ENCODE results near the gene DBF4.
"Not testable (repeated sequence)": the region's sequence is repeated elsewhere in the genome, so short reads cannot be mapped to it uniquely, and the experiment has no call there.

DBF4 gene

DNA sequence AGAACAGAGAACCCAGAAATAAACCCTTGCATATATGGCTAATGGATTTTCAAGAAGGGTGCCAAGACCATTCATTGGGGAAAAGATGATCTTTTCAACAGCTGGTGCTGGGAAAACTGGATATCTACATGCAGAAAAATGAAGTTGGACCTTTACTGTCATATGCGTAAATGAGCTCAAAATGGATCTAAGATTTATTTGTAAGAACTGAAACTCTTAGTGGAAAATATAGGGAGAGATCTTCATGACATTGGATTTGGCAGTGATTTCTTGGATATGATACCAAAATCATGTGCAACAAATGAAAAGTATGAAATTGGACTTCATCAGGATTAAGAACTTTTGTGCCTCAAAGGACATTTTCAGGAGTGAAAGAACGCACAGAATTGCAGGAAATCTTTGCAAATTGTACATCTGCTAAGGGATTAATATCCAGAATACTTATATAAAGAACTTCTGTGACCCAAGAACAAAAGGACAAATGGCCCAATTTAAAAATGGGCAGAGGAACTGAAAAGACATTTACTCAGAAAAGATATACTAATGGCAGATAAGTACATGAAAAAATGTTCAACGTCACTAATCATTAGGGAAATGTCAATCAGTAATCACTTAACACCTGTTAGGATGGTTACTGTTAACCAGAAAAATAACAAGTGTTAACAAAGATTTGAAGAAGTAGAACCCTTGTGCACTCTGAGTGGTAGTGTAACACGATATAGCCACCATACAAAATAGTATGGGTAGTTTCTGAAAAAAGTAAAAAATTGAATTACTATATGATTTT is 6.1 kb downstream of the DBF4 start:
- no peak for DNase-seq

DNA sequence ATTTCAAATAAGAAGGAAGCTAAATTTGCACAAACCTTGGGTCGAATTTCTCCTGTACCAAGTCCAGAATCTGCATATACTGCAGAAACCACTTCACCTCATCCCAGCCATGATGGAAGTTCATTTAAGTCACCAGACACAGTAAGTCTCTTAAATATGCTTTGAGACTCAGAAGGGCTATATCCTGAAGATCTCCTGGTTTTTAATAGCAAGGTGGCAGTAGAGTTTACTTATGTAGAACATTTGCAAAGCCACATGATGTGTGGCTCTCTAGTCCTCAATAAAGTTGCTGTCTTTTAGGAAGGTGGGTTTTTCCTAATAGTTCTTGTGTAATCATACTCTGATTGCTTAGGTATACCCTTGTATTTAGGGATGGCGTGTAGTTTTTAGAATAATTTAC is 8.7 kb downstream of the DBF4 start:
- no peak for DNase-seq

DNA sequence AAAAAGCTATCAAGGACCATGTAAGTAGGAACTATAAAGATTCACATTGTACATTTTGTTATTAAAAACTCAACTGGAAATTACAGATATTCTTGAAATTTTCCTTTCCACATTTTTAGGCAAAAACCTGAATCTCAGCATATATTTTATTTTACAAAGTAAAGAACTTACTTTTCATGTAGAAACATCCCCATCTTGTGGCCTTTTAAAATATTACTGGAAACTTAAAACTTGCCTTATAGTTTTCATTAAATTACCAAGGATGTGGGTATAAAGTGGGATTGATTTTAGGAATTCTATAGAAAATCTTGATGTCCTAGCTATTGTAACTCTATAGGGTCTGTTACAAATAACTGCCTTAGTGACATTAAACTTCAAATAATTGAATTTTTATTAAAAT is 10.6 kb downstream of the DBF4 start:
- DNase-seq, result peak; percentile 55 to 81 (median 79)

DNA sequence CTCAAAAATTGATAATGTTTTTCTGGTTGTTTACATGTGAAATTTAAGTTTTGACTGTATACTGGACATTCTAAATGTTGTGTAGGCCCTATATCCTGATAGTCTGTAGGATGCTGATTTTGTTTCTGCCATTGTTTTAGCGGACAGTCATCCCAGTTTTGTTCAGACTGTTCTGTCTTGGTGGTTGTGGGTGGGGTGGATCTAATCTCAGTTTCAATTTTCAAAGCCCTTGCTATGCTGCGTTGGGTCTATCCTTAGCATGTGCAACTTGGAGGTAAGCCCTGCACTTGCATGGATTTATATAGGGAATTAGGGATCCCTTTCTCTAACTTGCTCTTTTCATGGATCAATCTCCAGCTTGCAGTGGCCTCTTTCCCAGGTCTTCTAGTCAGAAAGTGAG is 19.1 kb downstream of the DBF4 start:
- no peak for DNase-seq

DNA sequence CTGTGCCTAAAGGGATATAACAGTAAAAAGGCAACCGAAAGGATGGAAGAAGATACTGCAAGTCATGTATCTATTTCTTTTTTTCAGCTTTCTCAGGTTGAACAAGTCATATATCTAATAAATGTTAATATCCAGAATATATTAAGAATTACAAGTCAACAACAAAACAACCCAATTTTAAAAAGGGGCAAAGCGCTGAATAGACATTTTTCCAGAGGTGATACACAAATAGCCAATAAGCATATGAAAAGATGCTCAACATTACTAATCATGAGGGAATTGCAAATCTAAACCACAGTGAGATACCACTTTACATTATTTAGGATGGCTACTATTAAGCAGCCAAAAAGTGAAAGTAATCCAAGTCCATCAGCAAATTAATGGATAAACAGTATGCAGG is 23.0 kb downstream of the DBF4 start:
- no peak for DNase-seq

DNA sequence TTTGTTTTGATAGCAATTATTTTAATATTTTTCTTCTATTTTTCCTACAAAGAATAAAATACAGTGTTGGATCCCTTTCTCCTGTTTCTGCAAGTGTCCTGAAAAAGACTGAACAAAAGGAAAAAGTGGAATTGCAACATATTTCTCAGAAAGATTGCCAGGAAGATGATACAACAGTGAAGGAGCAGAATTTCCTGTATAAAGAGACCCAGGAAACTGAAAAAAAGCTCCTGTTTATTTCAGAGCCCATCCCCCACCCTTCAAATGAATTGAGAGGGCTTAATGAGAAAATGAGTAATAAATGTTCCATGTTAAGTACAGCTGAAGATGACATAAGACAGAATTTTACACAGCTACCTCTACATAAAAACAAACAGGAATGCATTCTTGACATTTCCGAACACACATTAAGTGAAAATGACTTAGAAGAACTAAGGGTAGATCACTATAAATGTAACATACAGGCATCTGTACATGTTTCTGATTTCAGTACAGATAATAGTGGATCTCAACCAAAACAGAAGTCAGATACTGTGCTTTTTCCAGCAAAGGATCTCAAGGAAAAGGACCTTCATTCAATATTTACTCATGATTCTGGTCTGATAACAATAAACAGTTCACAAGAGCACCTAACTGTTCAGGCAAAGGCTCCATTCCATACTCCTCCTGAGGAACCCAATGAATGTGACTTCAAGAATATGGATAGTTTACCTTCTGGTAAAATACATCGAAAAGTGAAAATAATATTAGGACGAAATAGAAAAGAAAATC is 31.0 kb downstream of the DBF4 start:
- not testable (repeated sequence) for DNase-seq

DNA sequence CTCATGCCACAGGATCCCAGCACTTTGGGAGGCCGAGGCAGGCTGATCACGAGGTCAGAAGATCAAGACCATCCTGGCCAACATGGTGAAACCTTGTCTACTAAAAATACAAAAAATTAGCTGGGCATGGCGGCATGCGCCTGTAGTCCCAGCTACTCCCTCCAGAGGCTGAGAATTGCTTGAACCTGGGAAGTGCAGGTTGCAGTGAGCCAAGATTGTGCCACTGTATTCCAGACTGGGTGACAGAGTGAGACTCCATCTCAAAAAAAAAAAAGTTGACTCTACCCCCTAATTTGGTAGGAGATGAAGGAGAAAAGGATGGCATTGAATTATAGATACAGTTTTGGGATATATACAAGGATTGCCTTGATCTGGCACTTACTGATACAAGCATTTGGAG is 32.5 kb downstream of the DBF4 start:
- not testable (repeated sequence) for DNase-seq

DNA sequence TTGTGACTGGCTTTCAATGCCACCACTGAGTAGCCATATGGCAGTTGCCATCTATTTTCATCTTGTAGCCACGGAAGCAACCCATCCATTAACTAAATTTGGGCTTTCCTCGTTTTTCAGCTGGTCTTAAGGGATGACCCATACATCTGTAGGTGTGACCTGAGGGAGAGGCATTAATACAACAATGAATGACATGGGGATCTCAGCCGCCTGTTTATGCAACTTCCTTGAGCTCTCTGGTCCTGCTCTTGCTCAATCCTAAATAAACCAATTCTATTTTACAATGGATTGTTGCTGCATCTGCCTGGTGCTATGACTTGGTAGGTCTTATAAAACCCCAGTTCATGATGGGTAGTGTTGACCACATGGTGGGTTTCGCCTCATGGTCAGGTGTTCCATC is 35.8 kb downstream of the DBF4 start:
- peak; percentile 49 to 57 (median 57) for DNase-seq

DNA sequence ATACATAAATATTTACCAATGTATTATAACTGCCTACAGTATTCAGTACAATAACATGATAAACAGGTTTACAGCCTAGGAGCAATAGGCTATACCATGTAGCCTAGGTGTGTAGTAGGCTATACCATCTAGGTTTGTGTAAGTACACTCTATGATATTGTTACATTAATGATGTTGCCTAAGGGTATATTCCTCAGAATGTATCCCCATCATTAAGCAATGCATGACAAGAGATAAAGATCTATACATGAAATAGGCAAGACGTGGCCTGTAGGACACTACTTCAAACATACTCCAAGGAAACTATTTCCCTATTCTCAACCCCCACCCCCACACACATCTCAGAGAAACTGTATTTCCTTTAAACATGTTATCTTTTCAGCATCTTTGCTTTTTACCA is 42.4 kb downstream of the DBF4 start:
- DNase-seq, result no peak

DNA sequence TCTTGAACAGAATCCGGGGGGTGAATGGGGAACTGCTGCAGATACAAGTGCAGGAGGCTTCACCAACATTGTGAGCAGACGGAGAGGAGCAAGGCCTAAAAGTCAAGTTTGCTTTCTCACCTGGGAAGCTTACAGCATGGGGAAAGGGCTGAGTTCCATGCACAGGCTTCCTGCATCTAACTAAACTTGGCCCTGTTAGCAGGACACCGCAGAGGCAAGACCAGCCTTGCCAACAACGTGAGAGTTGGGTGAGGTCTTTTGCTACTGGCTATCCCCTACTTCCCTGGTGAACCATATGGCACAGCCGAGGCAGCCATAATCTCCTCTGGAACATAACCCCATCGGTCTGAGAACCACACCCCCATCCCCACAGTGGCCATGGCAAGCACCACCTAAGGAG is 43.6 kb downstream of the DBF4 start:
- no peak for DNase-seq

DNA sequence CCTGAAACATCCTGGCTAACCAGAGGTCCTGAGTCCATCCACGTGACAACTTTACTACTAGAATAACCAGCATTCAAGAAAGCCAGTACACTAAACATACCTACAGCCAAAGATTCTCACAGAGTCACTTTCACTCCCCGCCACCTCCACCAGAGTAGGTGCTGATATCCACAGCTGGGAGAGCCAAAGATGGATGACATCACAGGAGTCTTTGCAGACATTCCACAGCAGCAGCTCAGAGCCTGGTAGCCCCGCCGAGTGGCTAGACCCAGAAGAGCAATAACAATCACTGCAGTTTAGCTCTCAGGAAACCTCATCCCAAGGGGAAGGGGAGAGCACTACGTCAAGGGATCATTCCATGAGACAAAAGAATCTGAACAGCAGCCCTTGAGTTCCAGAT is 44.3 kb downstream of the DBF4 start:
- DNase-seq, result no peak

DNA sequence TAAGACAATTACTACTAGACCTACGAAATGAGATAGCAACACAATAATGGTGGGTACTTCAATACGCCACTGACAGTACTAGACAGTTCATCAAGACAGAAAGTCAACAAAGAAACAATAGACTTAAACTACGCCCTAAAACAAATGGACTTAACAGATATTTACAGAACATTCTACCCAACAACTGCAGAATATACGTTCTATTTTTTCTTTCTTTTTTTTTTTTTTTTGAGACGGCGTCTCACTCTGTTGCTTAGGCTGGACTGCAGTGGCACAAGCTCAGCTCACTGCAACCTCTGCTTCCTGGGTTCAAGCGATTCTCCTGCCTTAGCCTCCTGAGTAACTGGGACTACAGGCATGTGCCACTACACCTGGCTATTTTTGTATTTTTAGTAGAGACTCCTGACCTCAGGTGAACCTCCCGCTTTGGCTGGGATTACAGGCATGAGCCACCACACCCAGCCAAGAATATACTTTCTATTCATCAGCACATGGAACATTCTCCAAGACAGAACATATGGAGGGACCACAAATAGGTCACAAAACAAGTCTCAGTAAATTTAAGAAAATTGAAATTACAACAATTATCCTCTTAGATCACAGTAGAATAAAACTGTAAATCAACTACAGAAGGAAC is 46.6 kb downstream of the DBF4 start:
- DNase-seq, result not testable (repeated sequence)

DNA sequence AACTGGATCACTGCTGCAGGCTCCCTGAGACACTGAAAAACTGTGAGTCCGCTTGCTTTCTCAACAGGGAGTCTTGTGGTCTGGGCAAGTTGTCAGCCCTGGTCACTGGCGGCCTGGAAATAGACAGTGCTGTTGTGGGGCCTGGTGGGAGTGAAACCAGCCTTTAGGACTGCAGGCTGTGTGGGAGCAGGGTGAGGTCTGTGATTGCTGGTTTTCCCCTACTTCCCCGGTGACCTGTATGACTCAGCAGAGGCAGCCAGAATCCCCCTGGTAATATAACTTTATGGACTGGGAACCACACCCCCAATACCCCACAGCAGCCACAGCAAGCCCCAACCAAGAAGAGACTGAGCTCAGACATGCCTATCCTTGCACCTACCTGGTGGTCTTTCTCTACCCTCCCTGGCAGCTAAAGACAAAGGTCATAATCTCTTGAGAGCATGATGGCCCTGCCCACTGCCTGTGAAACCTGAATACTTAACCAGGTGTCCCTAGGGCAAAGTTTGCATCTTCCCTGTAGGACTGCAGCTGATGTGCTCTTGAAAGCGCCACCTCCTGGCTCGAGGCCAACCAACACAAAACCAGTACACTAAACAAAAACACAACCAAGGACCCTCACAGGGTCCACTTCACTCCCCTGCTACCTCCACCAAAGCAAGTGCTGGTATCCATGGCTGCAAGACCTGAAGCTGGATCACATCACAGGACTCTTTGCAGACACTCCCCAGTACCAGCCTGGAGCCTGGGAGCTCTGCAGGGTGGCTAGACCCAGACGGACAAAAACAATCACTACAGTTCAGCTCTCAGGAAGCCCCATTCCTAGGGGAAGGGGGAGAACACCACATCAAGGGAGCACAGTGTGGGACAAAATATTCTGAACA is 50.5 kb downstream of the DBF4 start:
- DNase-seq, result peak; percentile 51 to 74 (median 54)

DNA sequence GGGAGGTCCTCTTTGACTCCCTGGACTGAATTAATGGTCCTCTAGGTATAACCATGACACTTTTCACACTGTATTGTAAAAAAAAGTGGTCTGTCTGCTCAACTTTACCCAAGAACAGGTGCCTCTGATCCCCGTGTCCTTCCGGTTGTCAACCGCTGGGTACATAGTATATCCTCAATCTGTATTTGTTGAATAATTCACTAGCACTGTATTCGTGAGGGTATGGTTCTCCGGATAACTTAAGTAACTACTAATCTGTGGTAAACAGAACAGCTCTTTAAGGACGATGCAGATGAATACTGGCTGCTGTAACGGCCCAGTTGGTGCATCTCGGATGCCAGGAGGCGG is 57.3 kb downstream of the DBF4 start:
- DNase-seq, result no peak

DNA sequence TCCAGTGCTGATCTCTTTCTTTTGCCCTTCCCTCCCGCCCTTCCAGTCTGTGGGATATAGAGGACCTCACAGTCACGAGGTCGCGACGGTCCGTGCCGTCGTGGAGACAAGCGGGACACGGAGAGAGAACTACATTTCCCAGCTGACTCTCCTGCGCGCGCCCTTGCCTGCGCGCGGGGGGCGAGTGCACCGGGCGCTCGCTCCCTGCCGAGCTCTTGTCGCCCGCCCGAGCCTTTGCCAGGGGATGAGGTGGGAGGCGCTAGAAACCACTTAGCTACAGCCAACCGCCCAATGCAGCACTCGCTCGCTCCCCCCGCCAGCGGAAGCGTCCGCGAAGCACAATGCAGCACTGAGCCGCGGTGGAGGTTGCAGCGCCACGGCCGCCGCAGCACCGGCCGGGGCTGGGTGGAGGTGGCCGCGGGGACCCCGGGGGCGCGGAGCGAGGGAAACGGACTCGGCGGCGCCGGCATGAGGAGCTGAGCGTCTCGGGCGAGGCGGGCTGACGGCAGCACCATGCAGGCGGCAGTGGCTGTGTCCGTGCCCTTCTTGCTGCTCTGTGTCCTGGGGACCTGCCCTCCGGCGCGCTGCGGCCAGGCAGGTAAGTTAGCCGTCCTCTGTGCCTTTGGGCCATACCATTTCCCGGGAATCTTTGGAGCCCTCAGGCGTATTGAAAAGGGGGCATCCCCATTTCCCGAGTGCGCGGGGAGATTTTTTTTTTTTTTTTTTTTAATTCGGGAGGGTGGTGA is 57.8 kb downstream of the DBF4 start, which contains the start of gene ADAM22:
Gene ADAM22, plus strand, starts transcription at position 299 of the 746 bp plus-strand sequence. Its CDS starts 215 bp downstream, at position 514.
- peak; percentile 58 to 74 (median 58) for DNase-seq

DNA sequence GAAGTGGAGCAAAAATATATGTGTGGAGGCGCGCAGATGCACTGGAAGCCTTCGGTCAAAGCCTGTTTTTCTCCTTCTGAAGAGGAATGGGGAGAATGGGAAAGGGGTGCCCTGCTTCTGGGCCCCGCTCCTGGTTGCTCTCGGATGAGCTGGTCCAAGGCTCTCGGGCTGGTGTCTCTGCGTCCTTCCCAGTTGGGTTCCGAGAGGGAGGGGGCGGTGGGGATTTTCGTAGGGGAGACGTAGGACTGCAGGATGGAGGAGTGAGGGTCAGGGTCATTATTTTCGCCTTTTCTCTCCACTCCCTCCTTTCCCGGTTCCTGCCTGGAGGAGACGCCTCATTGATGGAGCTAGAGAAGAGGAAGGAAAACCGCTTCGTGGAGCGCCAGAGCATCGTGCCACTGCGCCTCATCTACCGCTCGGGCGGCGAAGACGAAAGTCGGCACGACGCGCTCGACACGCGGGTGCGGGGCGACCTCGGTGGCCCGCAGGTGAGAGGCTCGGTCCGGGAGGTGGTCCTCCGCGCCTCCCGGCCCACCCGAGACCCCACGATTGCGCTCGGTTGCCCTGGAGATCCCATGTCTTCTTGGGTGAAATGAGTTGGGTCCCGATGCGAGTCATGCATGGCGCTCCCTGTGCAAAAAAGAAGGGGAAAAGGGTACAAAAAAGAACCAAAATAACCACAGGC is 58.5 kb downstream of the DBF4 start:
- peak in 2 of 3 donors; percentile 9 to 31 for DNase-seq

DNA sequence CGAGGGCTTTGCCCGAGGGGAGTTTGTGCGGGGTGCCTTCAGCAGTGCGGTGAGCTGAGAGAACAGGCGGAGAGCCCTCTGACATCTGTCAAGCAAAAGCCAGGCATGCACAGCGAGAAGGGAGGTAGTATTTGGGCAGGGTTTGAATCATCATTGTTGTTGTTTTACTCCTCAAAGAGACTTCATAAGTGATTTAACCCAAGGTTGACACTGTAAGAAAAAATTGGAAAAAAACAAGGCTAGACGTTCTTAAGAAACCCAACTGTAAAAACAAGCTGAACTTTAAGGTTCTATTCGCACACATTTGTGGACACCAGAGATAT is 59.1 kb downstream of the DBF4 start:
- DNase-seq, result no peak

DNA sequence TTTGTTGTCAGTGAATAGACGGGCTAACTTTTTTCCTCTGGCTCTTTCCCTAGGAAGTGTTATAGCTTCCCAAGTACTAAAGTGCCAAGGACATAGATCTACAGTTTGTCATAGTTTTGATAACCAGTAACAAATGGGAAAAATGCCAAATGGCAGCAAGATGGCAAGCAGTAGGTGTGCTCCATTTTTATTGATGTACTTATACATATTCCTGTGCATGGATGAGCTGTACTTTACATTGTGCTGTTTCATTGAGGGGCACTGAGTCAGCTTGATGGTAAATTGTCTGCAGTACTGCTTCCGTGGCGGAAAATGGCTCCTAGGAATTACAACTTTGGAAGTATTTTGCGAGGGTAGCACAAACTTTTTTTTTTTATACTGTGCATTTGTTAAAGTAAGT is 64.8 kb downstream of the DBF4 start:
- no peak for DNase-seq

DNA sequence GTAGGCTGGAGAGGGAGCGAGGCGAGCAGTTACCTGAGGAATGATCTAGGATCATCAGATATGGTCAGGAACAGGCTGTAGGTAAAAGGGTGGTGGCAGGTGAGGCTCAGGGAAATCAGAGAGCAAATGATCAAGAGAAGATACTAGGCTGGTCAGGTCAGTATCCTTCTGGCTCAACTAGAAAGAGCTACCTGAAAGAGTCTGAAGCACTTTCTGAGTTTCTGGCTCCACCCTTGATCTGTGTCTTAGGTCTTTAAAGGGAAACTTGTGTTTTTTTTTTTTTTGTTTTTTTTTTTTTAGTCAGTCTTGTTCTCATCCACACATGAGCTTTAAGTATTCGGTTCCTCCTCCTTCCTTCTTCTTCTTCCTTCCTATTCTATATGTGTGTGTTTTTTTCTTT is 68.3 kb downstream of the DBF4 start:
- DNase-seq, result no peak

DNA sequence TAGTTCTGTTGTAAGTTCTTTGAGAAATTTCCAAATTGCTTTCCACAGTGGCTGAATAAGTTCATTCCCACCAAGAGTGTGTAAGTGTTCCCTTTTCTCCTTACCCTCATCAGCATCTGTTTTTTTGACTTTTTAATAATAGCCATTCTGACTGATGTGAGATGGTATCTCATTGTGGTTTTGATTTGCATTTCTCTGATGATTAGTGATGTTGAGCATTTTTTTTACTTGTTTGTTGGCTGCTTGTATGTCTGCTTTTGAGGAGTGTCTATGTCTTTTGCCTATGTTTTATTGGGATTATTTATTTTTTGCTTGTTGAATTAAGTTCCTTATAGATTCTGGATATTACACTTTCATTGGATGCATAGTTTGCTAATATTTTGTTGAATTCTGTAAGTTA is 69.6 kb downstream of the DBF4 start:
- not testable (repeated sequence) for DNase-seq

DNA sequence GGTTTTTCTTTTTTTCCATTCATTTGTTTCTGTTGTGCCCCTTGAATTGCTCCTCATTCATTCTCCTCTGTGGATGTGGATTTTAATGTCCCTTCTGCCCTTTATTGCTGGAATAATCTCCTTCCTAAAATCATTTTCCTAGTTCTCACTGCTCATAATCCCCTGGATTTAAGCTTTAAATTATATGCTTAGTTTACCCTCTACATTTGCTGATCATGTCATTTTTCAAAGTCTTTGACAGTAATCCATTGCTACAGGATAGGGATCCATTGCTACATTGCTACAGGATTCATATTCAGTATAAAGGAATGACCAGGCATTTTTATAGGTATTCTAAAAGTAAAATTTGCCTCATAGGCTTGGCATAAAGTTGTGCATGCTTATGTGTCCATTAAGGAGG is 72.1 kb downstream of the DBF4 start:
- no peak for DNase-seq
